COLO829 (cell line): ENCODE data around the gene KCTD17.

Experiments used
- DNase-seq: peaks from one replicate; pipeline ENCODE4 v3.0.0; 2012; ENCODE audit warnings: low spot score

Gene KCTD17

GRCh38 chr22:37021041-37021440 lies 30.5 kb upstream of the KCTD17 start:
- no peak for DNase-seq

- no peak for DNase-seq
These were observed 29.6 kb upstream of the KCTD17 start for GRCh38 chr22:37021710-37022482.

GRCh38 chr22:37022483-37023337 lies 28.8 kb upstream of the KCTD17 start:
- DNase-seq, result no peak

GRCh38 chr22:37023743-37024338 lies 27.7 kb upstream of the KCTD17 start:
- DNase-seq, result no peak

GRCh38 chr22:37024339-37025157 lies 27.0 kb upstream of the KCTD17 start:
- no peak for DNase-seq

- DNase-seq, result no peak
These were observed 26.0 kb upstream of the KCTD17 start for GRCh38 chr22:37025500-37026070.

- no peak for DNase-seq
These were observed 25.2 kb upstream of the KCTD17 start for GRCh38 chr22:37026325-37026724.

GRCh38 chr22:37027556-37027955 lies 24.0 kb upstream of the KCTD17 start:
- DNase-seq, result no peak

GRCh38 chr22:37028692-37029674 lies 22.6 kb upstream of the KCTD17 start:
- DNase-seq, result no peak

GRCh38 chr22:37030560-37031281 lies 20.8 kb upstream of the KCTD17 start:
- no peak for DNase-seq

GRCh38 chr22:37032134-37032534 lies 19.4 kb upstream of the KCTD17 start:
- no peak for DNase-seq

GRCh38 chr22:37032535-37033460 lies 18.7 kb upstream of the KCTD17 start:
- no peak for DNase-seq

- no peak for DNase-seq
These were observed 17.7 kb upstream of the KCTD17 start for GRCh38 chr22:37033605-37034430.

- no peak for DNase-seq
These were observed 14.7 kb upstream of the KCTD17 start for GRCh38 chr22:37036655-37037377.

- DNase-seq, result no peak
These were observed 13.9 kb upstream of the KCTD17 start for GRCh38 chr22:37037669-37038068.

GRCh38 chr22:37039466-37039865 lies 12.1 kb upstream of the KCTD17 start:
- DNase-seq, result no peak

GRCh38 chr22:37043209-37043827 lies 8.2 kb upstream of the KCTD17 start:
- DNase-seq, result no peak
